GM12892 (cell line): Measurements from ENCODE around the gene KLHL20.

Experiments
- POLR2A ChIP-seq: IDR thresholded peaks from 2 replicates; pipeline ENCODE4 v1.6.1; 2011; ENCODE audit warnings: low read depth, low read length, control low read depth
- TAF1 ChIP-seq: IDR thresholded peaks from 2 replicates; pipeline ENCODE4 v1.6.1; 2011; ENCODE audit warnings: low read depth, mild to moderate bottlenecking, control low read depth, low read length, borderline replicate concordance

- TF ChIP-seq POLR2A (no peak), TAF1 (no peak)
Observed at GRCh38 chr1:173715538-173715844, 710 bp downstream of the KLHL20 start.
